Measurements from ENCODE around the gene ANO6. TPM values are rescaled to one million over a fixed set of nuclear protein-coding genes. Genes with fewer than 3 reads are reported as not detected.

The ANO6 gene
- total RNA-seq, 1 donor from 2014 or later, result 25.2 TPM

- Mint-ChIP-seq H3K27ac (peak overlapping the region; percentile 75), H3K4me1 (ENCODE audit: low read depth) (peaks cover 34% of the 10 kb centered on the region), H3K27me3 (ENCODE audit: low read depth) (no peaks in the 10 kb centered on the region), H3K9me3 (no peaks in the 10 kb centered on the region), H3K36me3 (ENCODE audit: low read depth) (peaks cover 5% of the 10 kb centered on the region), H3K4me3 (ENCODE audit: low read depth) (peak overlapping the region; percentile 97)
- DNase-seq (ENCODE audit: low spot score), result no peak
- intact Hi-C loops (cut with micrococcal nuclease), result no loop called here
Observed at GRCh38 chr12:45216983-45217485, 1.1 kb downstream of the ANO6 start.

GRCh38 chr12:45217846-45218245 is 2.0 kb downstream of the ANO6 start:
- no peak overlapping the region for H3K27ac Mint-ChIP-seq
- intact Hi-C loops (cut with micrococcal nuclease), result no loop called here
- no peaks in the 10 kb centered on the region for H3K27me3 Mint-ChIP-seq (ENCODE audit: low read depth)

GRCh38 chr12:45219621-45220020 is 3.7 kb downstream of the ANO6 start:
- Mint-ChIP-seq H3K4me3 (ENCODE audit: low read depth) (no peak overlapping the region), H3K27ac (no peak overlapping the region), H3K9me3 (no peaks in the 10 kb centered on the region), H3K36me3 (ENCODE audit: low read depth) (peaks cover 16% of the 10 kb centered on the region), H3K27me3 (ENCODE audit: low read depth) (no peaks in the 10 kb centered on the region), H3K4me1 (ENCODE audit: low read depth) (peaks cover 35% of the 10 kb centered on the region)
- intact Hi-C loops (cut with micrococcal nuclease), result no loop called here
- no peak for DNase-seq (ENCODE audit: low spot score)

More at GRCh38 chr12:45217846-45218245, 2.0 kb downstream of the ANO6 start:
- Mint-ChIP-seq H3K4me3 (ENCODE audit: low read depth) (peak overlapping the region; percentile 97), H3K4me1 (ENCODE audit: low read depth) (peaks cover 40% of the 10 kb centered on the region), H3K36me3 (ENCODE audit: low read depth) (peaks cover 10% of the 10 kb centered on the region), H3K9me3 (no peaks in the 10 kb centered on the region)
- DNase-seq (ENCODE audit: low spot score), result no peak

GRCh38 chr12:45220363-45220931 is 4.6 kb downstream of the ANO6 start:
- intact Hi-C loops (cut with micrococcal nuclease), result no loop called here
- H3K4me1 Mint-ChIP-seq (ENCODE audit: low read depth), result peaks cover 31% of the 10 kb centered on the region

GRCh38 chr12:45220969-45221368 is 5.1 kb downstream of the ANO6 start:
- Mint-ChIP-seq H3K9me3 (no peaks in the 10 kb centered on the region), H3K4me3 (ENCODE audit: low read depth) (no peak overlapping the region), H3K27ac (no peak overlapping the region), H3K4me1 (ENCODE audit: low read depth) (peaks cover 28% of the 10 kb centered on the region), H3K36me3 (ENCODE audit: low read depth) (peaks cover 19% of the 10 kb centered on the region), H3K27me3 (ENCODE audit: low read depth) (no peaks in the 10 kb centered on the region)
- intact Hi-C loops (cut with micrococcal nuclease), result no loop called here
- no peak for DNase-seq (ENCODE audit: low spot score)

More at GRCh38 chr12:45220363-45220931, 4.6 kb downstream of the ANO6 start:
- Mint-ChIP-seq H3K4me3 (ENCODE audit: low read depth) (no peak overlapping the region), H3K9me3 (no peaks in the 10 kb centered on the region), H3K27ac (no peak overlapping the region), H3K27me3 (ENCODE audit: low read depth) (no peaks in the 10 kb centered on the region), H3K36me3 (ENCODE audit: low read depth) (peaks cover 19% of the 10 kb centered on the region)
- no peak for DNase-seq (ENCODE audit: low spot score)

- Mint-ChIP-seq H3K27me3 (ENCODE audit: low read depth) (no peaks in the 10 kb centered on the region), H3K36me3 (ENCODE audit: low read depth) (peaks cover 26% of the 10 kb centered on the region), H3K4me1 (ENCODE audit: low read depth) (peaks cover 23% of the 10 kb centered on the region), H3K27ac (peak overlapping the region; percentile 42), H3K9me3 (no peaks in the 10 kb centered on the region), H3K4me3 (ENCODE audit: low read depth) (no peak overlapping the region)
- intact Hi-C loops (cut with micrococcal nuclease), result no loop called here
- DNase-seq (ENCODE audit: low spot score), result no peak
Observed at GRCh38 chr12:45223868-45224267, 8.0 kb downstream of the ANO6 start.

GRCh38 chr12:45224311-45224710 is 8.4 kb downstream of the ANO6 start:
- intact Hi-C loops (cut with micrococcal nuclease), result no loop called here
- Mint-ChIP-seq H3K4me3 (ENCODE audit: low read depth) (no peak overlapping the region), H3K4me1 (ENCODE audit: low read depth) (peaks cover 23% of the 10 kb centered on the region), H3K27me3 (ENCODE audit: low read depth) (no peaks in the 10 kb centered on the region), H3K27ac (no peak overlapping the region), H3K36me3 (ENCODE audit: low read depth) (peaks cover 27% of the 10 kb centered on the region), H3K9me3 (no peaks in the 10 kb centered on the region)
- no peak for DNase-seq (ENCODE audit: low spot score)

- peaks cover 16% of the 10 kb centered on the region for H3K4me1 Mint-ChIP-seq (ENCODE audit: low read depth)
- intact Hi-C loops (cut with micrococcal nuclease), result no loop called here
Observed at GRCh38 chr12:45226021-45226420, 10.1 kb downstream of the ANO6 start.

GRCh38 chr12:45227316-45228067 is 11.6 kb downstream of the ANO6 start:
- peaks cover 23% of the 10 kb centered on the region for H3K4me1 Mint-ChIP-seq (ENCODE audit: low read depth)

More at GRCh38 chr12:45226021-45226420, 10.1 kb downstream of the ANO6 start:
- Mint-ChIP-seq H3K4me3 (ENCODE audit: low read depth) (no peak overlapping the region), H3K9me3 (no peaks in the 10 kb centered on the region), H3K36me3 (ENCODE audit: low read depth) (peaks cover 30% of the 10 kb centered on the region), H3K27me3 (ENCODE audit: low read depth) (no peaks in the 10 kb centered on the region), H3K27ac (no peak overlapping the region)
- DNase-seq (ENCODE audit: low spot score), result no peak

GRCh38 chr12:45231515-45232145 is 15.7 kb downstream of the ANO6 start:
- Mint-ChIP-seq H3K27ac (peak overlapping the region; percentile 18), H3K9me3 (peaks cover under 1% of the 10 kb centered on the region), H3K4me1 (ENCODE audit: low read depth) (peaks cover 52% of the 10 kb centered on the region), H3K27me3 (ENCODE audit: low read depth) (no peaks in the 10 kb centered on the region), H3K36me3 (ENCODE audit: low read depth) (peaks cover 12% of the 10 kb centered on the region), H3K4me3 (ENCODE audit: low read depth) (no peak overlapping the region)
- intact Hi-C loops (cut with micrococcal nuclease), result loop anchor here (10.0 kb wide), 2 partner anchors 123 to 387 kb away; no protein-coding TSS in a partner anchor
- no peak for DNase-seq (ENCODE audit: low spot score)

More at GRCh38 chr12:45227316-45228067, 11.6 kb downstream of the ANO6 start:
- DNase-seq (ENCODE audit: low spot score), result no peak
- Mint-ChIP-seq H3K27ac (no peak overlapping the region), H3K9me3 (no peaks in the 10 kb centered on the region), H3K36me3 (ENCODE audit: low read depth) (peaks cover 23% of the 10 kb centered on the region), H3K27me3 (ENCODE audit: low read depth) (no peaks in the 10 kb centered on the region), H3K4me3 (ENCODE audit: low read depth) (no peak overlapping the region)
- intact Hi-C loops (cut with micrococcal nuclease), result no loop called here

GRCh38 chr12:45232146-45232755 is 16.4 kb downstream of the ANO6 start:
- no peak overlapping the region for H3K4me3 Mint-ChIP-seq (ENCODE audit: low read depth)
- H3K27ac Mint-ChIP-seq, result peak overlapping the region; percentile 18
- H3K36me3 Mint-ChIP-seq (ENCODE audit: low read depth), result peaks cover 17% of the 10 kb centered on the region
- H3K27me3 Mint-ChIP-seq (ENCODE audit: low read depth), result no peaks in the 10 kb centered on the region
- peaks cover 53% of the 10 kb centered on the region for H3K4me1 Mint-ChIP-seq (ENCODE audit: low read depth)
- peaks cover 4% of the 10 kb centered on the region for H3K9me3 Mint-ChIP-seq
- DNase-seq (ENCODE audit: low spot score), result no peak
- intact Hi-C loops (cut with micrococcal nuclease), result loop anchor here (10.0 kb wide), 2 partner anchors 123 to 387 kb away; no protein-coding TSS in a partner anchor

GRCh38 chr12:45232756-45233372 is 17.0 kb downstream of the ANO6 start:
- peak overlapping the region; percentile 76 for H3K27ac Mint-ChIP-seq
- intact Hi-C loops (cut with micrococcal nuclease), result loop anchor here (1.0 to 10.0 kb wide), 3 partner anchors 18 to 388 kb away; no protein-coding TSS in a partner anchor
- peaks cover 17% of the 10 kb centered on the region for H3K36me3 Mint-ChIP-seq (ENCODE audit: low read depth)
- DNase-seq (ENCODE audit: low spot score), result no peak
- H3K4me3 Mint-ChIP-seq (ENCODE audit: low read depth), result peak overlapping the region; percentile 5
- peaks cover 53% of the 10 kb centered on the region for H3K4me1 Mint-ChIP-seq (ENCODE audit: low read depth)
- peaks cover 4% of the 10 kb centered on the region for H3K9me3 Mint-ChIP-seq
- no peaks in the 10 kb centered on the region for H3K27me3 Mint-ChIP-seq (ENCODE audit: low read depth)
